ENCODE results near the gene GRIK3.

The GRIK3 gene

GRCh38 chr1:37010011-37010410 lies 24.3 kb downstream of the GRIK3 start:
- no peak for DNase-seq

- DNase-seq: no peak
These were observed 24.8 kb downstream of the GRIK3 start for GRCh38 chr1:37009521-37009920.

DNA sequence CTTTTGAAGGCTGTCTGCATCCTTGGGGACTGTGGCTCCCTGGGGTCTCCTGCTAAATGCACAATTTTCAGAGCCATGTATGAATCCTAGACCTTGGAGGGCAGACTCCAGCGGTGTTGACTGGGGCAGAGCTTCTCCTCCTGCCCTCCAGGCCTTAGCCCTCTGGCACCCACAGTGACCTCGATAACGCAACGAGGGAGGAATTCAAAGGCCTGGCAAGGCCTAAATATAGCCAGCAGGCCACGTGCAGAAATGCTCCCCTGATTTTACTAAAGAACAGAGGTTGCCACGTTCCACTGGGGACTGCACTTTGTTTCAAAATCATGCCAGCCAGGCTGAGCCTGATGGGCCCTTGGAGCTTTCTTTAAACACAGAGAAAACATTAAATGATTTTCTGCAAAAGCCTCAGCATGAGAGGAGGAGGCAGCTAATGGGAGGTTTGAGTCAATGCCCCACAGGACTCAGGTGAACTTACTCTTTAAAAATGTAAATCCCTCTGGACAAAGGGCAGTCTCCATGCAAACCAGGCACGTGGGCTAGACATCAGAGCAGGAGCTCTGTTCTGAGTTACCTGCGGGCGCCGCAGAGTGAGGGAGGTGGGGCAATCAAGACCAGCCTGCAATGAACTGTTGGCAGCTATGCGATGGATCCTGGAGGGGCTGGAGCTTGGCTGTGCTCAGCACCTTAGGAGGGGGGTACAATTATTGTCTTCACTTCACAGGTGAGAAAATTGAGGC lies 28.0 kb downstream of the GRIK3 start:
- no peak for DNase-seq

DNA sequence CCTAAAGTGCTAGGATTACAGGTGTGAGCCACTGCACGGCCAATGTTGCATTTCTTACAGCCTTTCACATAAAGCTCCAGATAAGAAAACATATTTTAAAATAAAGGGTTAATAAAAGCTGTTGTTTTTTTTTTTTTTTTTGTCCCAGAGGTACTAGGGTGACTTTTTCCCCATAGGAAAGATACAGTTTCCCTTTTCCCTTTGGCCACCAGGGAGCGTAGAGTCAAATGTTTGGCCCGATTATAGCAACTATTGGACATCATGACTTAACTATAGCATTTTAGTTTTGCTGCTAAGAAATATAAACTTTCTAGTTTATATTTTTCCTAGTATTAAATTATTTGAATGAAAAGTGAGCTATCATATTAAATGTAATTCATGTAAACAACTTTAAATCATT lies 31.4 kb downstream of the GRIK3 start:
- no peak for DNase-seq

- DNase-seq: no peak
These were observed 32.6 kb downstream of the GRIK3 start for GRCh38 chr1:37001703-37002102.

DNA sequence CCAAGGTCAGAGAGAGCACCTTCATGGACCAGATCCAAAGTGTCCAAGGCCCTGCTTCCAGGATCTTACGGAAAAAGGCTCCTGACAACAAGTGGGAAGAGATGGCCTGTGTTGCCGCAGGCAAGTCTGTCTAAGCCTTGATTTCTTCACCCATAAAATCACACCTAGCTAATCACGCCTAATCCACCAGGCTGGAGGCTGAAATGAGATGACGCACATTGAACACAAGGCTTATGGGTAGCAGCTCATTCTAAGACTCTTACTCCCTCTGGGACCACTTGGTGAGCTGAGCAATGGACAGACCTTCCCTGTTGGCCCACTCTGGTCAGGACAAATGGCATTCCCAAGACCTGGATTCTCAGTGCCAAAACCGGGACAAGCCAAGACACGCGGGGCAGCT lies 38.2 kb downstream of the GRIK3 start:
- DNase-seq: no peak

- no peak for DNase-seq
These were observed 39.4 kb downstream of the GRIK3 start for GRCh38 chr1:36994868-36995267.

DNA sequence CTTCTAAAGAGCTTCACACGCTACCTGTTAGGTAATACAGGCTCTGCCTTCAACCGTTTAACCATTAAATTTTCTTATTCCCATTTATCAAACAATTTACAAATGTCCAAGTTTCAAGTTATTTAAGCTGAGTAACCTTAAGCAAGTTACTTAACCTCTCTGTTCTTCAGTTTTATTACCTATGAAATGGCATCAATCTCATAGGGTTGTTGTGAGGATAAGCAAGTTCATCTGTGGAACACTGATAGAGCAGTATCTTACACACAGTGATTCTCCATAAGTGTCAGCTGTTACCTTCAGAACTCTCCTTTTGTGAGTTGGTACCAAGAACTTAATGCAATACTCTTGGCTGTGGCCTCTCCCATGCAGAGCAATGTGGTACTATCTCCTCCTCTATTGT lies 40.0 kb downstream of the GRIK3 start:
- DNase-seq: no peak

DNA sequence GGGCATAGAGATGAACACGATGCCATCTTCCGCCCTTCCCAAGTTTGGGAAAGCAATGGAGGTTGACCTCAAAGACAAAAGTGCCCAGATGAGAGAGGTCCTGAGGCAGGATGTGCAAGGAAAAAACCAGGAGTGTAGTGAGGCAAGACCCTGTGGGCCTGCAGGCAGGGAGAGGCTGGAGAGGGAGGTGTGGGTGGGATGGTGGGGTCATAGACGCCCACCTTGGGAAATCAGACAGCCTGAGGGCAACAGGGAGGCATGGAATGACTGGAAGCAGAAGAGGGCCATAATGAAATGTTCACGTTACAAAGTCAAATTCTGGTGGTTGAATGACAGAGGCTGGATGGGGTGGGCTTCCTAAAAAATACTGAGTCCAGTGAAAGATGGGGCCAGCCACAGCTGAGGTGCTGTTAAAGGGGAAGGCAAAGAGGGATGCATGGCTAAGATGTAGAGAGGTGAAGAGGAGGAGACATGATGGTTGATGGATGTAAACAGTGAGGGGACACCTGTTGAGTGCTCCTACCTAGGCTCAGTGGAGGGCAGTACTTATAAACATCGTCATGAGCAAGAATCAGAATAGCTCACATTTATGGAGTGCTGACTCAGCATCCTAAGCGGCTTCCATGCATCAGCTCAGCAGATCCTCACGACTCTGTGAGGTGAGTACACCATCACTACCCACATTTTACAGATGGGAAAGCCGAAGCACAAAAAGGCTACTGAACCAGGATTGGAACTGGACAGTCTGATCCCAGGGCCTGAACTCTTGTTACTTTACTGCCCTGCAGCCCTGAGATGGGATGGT lies 42.0 kb downstream of the GRIK3 start:
- no peak for DNase-seq

DNA sequence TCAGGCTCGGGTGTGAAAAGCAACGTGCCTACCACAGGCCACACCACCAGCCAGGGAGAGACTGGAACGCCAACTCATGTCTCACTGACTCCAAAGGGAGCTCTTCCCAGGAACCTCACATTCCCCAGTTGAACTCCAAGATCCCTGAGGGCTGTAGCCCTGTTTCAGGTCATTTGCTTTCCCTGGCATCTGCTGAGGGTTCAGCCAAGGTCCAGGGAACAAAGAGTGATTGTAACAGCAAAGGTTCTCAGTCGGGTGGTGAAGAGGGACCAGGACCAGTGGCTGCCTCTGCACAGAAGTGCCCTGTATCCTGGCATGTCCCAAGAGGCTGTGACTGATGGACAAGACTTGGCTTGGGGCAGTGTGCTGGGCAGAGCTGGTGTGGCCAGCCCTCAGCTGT lies 42.8 kb downstream of the GRIK3 start:
- no peak for DNase-seq

- DNase-seq: no peak
These were observed 43.4 kb downstream of the GRIK3 start for GRCh38 chr1:36990928-36991327.

DNA sequence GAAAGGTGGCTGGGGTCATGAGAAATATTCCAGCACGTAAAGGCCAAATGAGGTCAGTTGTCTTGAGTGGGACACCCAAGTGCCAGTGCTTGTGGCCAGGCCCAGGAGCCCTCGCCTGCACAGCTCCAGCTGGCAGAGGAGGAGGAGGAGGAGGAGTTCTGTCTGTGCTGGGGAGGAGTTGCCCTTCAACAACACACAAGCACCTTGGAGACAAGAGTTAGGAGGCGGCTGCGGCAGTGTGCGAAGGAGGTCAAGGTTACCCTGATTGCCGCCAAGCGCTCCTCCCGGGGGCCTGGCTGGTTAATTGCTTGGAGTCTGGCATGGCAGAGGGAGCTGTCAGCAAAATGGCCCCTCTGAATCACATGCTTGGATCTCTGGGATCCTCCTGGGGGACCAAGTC lies 45.1 kb downstream of the GRIK3 start:
- DNase-seq: no peak

GRCh38 chr1:36988741-36989193 lies 45.5 kb downstream of the GRIK3 start:
- DNase-seq: no peak

DNA sequence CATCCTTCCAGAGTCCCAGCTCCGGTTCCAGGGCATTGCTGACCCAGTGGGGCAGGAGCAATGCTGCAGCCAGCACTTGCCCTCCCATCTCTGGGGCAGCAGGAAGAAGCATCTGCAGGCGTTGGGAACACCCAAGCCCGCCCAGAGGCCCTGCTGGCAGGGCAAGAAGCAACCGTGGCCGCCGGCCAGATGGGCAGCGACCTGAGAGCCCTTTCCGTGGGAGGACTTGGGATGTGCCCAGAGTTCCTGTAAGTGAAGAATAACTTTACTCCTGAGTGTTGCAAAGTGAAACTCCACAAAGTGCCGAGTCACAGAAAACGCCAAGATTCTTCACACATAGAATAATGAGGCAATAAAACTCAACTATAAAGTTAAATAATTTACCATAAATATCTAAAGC lies 46.0 kb downstream of the GRIK3 start:
- DNase-seq: no peak

- DNase-seq: no peak
These were observed 47.0 kb downstream of the GRIK3 start for GRCh38 chr1:36987276-36987675.

- DNase-seq: no peak
These were observed 47.9 kb downstream of the GRIK3 start for GRCh38 chr1:36986241-36986985.

DNA sequence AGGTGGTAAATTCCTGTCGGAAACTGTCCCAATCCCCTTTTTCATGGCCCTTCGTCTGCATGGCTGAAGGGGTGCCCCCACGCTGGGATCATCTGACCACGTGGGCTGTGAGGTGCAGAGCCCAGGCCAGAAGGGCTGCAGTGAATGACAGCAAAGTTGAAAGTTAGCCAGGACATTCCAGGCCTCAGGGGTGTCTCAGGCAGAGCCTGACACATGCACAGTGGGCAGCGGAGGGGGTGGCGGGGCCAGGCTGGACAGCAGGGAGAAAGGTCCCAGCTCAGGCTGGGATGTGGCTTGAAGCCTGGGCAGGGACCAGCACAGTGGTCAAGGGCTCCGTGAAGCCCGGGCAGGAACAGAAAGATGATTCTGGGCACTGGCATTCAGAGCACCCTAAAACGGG lies 49.6 kb downstream of the GRIK3 start:
- no peak for DNase-seq

DNA sequence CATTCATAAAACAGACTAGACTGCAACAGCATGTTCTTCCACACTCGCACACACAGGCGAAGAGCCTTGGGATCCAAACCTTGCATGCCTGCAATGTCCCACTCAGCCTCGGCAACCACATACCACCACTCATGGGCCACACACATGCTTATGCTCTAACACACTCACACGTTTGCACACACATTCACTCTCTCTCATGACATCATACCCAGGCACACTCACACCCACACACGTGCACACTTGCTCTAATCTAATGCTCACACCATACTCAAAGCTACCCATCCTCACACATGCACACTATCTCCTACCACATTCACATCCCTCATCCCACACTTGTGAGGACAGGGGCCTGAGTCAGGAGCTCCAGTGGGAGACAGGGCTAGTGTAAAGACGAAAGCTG lies 50.3 kb downstream of the GRIK3 start:
- DNase-seq: no peak

DNA sequence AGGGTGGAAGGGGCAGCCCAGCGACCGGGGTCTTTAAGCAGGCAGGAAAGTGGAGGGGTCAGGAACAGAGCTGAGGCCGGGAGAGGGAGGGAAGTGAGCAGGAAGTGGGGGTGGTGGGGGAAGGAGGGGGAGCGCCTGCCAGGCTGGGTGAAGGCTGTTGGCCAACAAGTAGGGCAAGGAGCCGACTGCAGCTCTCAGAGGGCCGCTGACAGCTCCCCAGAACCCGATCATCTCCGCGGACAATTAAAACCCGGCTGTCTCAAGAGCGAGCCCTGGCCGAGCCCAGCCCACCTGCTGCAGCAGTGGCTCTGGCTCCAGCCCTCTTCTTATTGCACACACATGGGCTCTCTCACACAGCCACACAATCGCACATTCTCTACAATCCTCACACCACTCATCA lies 51.6 kb downstream of the GRIK3 start:
- DNase-seq: no peak

- DNase-seq: no peak
These were observed 52.3 kb downstream of the GRIK3 start for GRCh38 chr1:36981771-36982622.

- no peak for DNase-seq
These were observed 53.2 kb downstream of the GRIK3 start for GRCh38 chr1:36981126-36981525.

- no peak for DNase-seq
These were observed 56.4 kb downstream of the GRIK3 start for GRCh38 chr1:36977731-36978406.
